ENCODE data around the gene DRD3.

DRD3 gene

GRCh38 chr3:114221165-114221880 is 42.5 kb upstream of the DRD3 start:
- no peaks in the 10 kb centered on the region for H3K4me1 ChIP-seq
- no peak overlapping the region for H3K27ac ChIP-seq
- H3K79me2 ChIP-seq, result no peaks in the 10 kb centered on the region

GRCh38 chr3:114219741-114220140 is 40.9 kb upstream of the DRD3 start:
- H3K9me3 ChIP-seq (ENCODE audit: control insufficient read depth, low read length), result no peaks in the 10 kb centered on the region
- no peak for TF ChIP-seq CTCF (IDR thresholded peaks at IDR 0.05)
- no peak overlapping the region for H3K4me3 ChIP-seq (ENCODE audit: low read depth, low read length)
- H2AFZ ChIP-seq, result no peak overlapping the region
- no peaks in the 10 kb centered on the region for H3K4me1 ChIP-seq
- no peak overlapping the region for H3K4me2 ChIP-seq (ENCODE audit: low read length)
- no peak overlapping the region for H3K27ac ChIP-seq
- no peak overlapping the region for H3K9ac ChIP-seq
- H3K36me3 ChIP-seq (ENCODE audit: control insufficient read depth, insufficient read depth, low read length), result no peaks in the 10 kb centered on the region
- no peaks in the 10 kb centered on the region for H3K79me2 ChIP-seq
- H3K27me3 ChIP-seq (ENCODE audit: control insufficient read depth, insufficient read depth, low read length), result no peaks in the 10 kb centered on the region

More at GRCh38 chr3:114221165-114221880, 42.5 kb upstream of the DRD3 start:
- H3K27me3 ChIP-seq (ENCODE audit: control insufficient read depth, insufficient read depth, low read length), result no peaks in the 10 kb centered on the region
- no peak for TF ChIP-seq CTCF (IDR thresholded peaks at IDR 0.05)
- no peak overlapping the region for H3K9ac ChIP-seq
- H2AFZ ChIP-seq, result no peak overlapping the region
- no peak overlapping the region for H3K4me3 ChIP-seq (ENCODE audit: low read depth, low read length)
- no peak overlapping the region for H3K4me2 ChIP-seq (ENCODE audit: low read length)
- no peaks in the 10 kb centered on the region for H3K36me3 ChIP-seq (ENCODE audit: control insufficient read depth, insufficient read depth, low read length)
- H3K9me3 ChIP-seq (ENCODE audit: control insufficient read depth, low read length), result no peaks in the 10 kb centered on the region

- H3K9me3 ChIP-seq (ENCODE audit: control insufficient read depth, low read length), result no peaks in the 10 kb centered on the region
- H3K79me2 ChIP-seq, result no peaks in the 10 kb centered on the region
- no peaks in the 10 kb centered on the region for H3K36me3 ChIP-seq (ENCODE audit: control insufficient read depth, insufficient read depth, low read length)
- H3K27ac ChIP-seq, result no peak overlapping the region
- no peak for TF ChIP-seq CTCF (IDR thresholded peaks at IDR 0.05)
- no peaks in the 10 kb centered on the region for H3K27me3 ChIP-seq (ENCODE audit: control insufficient read depth, insufficient read depth, low read length)
- no peak overlapping the region for H3K4me2 ChIP-seq (ENCODE audit: low read length)
- H2AFZ ChIP-seq, result no peak overlapping the region
- H3K4me1 ChIP-seq, result peaks cover 1% of the 10 kb centered on the region
- H3K4me3 ChIP-seq (ENCODE audit: low read depth, low read length), result no peak overlapping the region
- H3K9ac ChIP-seq, result no peak overlapping the region
These were observed 39.8 kb upstream of the DRD3 start for GRCh38 chr3:114218578-114219185.

- H3K27ac ChIP-seq, result no peak overlapping the region
- no peak overlapping the region for H2AFZ ChIP-seq
- H3K36me3 ChIP-seq (ENCODE audit: control insufficient read depth, insufficient read depth, low read length), result no peaks in the 10 kb centered on the region
- H3K79me2 ChIP-seq, result no peaks in the 10 kb centered on the region
- no peaks in the 10 kb centered on the region for H3K9me3 ChIP-seq (ENCODE audit: control insufficient read depth, low read length)
- no peak overlapping the region for H3K4me3 ChIP-seq (ENCODE audit: low read depth, low read length)
- no peak for TF ChIP-seq CTCF (IDR thresholded peaks at IDR 0.05)
- H3K4me2 ChIP-seq (ENCODE audit: low read length), result no peak overlapping the region
- H3K4me1 ChIP-seq, result peaks cover 3% of the 10 kb centered on the region
- no peak overlapping the region for H3K9ac ChIP-seq
- no peaks in the 10 kb centered on the region for H3K27me3 ChIP-seq (ENCODE audit: control insufficient read depth, insufficient read depth, low read length)
These were observed 39.2 kb upstream of the DRD3 start for GRCh38 chr3:114218006-114218405.

GRCh38 chr3:114217266-114217665 is 38.4 kb upstream of the DRD3 start:
- no peaks in the 10 kb centered on the region for H3K27me3 ChIP-seq (ENCODE audit: control insufficient read depth, insufficient read depth, low read length)
- H2AFZ ChIP-seq, result no peak overlapping the region
- peaks cover 5% of the 10 kb centered on the region for H3K4me1 ChIP-seq
- no peaks in the 10 kb centered on the region for H3K9me3 ChIP-seq (ENCODE audit: control insufficient read depth, low read length)
- no peak overlapping the region for H3K27ac ChIP-seq
- no peaks in the 10 kb centered on the region for H3K36me3 ChIP-seq (ENCODE audit: control insufficient read depth, insufficient read depth, low read length)
- no peaks in the 10 kb centered on the region for H3K79me2 ChIP-seq
- no peak overlapping the region for H3K9ac ChIP-seq
- H3K4me3 ChIP-seq (ENCODE audit: low read depth, low read length), result no peak overlapping the region
- no peak for TF ChIP-seq CTCF (IDR thresholded peaks at IDR 0.05)
- H3K4me2 ChIP-seq (ENCODE audit: low read length), result no peak overlapping the region
